Measurements from ENCODE around the gene EMILIN2. TPM values are rescaled to one million over a fixed set of nuclear protein-coding genes. Genes with fewer than 3 reads are reported as not detected.
"Not testable (repeated sequence)": the region's sequence is repeated elsewhere in the genome, so short reads cannot be mapped to it uniquely, and the experiment has no call there.

The EMILIN2 gene
- polyA plus RNA-seq (2011; rRNA removed) (7.0 and 7.6 TPM in 2 replicates), polyA minus RNA-seq (2011; rRNA and poly(A)+ RNA removed) (3.5 and 4.2 TPM in 2 replicates)

- DNase-seq (ENCODE audit: low read depth), result no peak
- POLR2A ChIA-PET, result no interaction called here
- peaks cover 3% of the 10 kb centered on the region; the same call in 1 of the 2 replicates for H3K27me3 ChIP-seq (ENCODE audit: control insufficient read depth, insufficient read depth, low read length)
- TF ChIP-seq CTCF (IDR thresholded peaks at IDR 0.05; ENCODE audit: insufficient read depth, low read depth, low read length), result no peak
- H3K4me3 ChIP-seq (ENCODE audit: low read depth, low read length), result peak within 1 kb of the TSS; percentile 52
- H3K36me3 ChIP-seq (ENCODE audit: control insufficient read depth, insufficient read depth, low read length), result no peaks in the 10 kb centered on the region
- CTCF ChIA-PET, result no interaction called here
Observed at GRCh38 chr18:2846636-2847316, at the start of gene EMILIN2. Gene EMILIN2 (plus strand): TSS chr18:2847006. CDS start chr18:2847189, 183 bp downstream.

DNA sequence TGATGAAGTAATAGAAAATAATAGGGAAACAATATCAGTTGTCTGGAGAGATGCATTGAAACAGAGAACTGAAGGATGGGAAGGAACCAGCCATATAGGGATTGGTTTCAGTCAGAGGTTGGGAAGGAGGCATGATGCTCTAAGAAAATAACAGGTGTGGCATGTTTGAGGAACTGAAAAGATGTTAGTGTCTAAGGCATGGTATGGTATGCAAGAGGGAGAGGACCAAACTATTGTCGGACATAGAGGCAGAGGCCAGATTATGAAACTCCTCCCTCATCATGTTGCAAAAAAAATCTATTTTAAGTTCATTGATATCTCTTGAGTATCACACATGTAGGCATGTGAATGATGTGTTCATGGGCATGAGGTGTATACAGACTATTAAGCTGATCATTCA lies 48.9 kb upstream of the EMILIN2 start:
- Histone ChIP-seq H3K36me3 (ENCODE audit: control insufficient read depth, insufficient read depth, low read length) (peaks cover 2% of the 10 kb centered on the region; the same call in 1 of the 2 replicates), H3K4me3 (ENCODE audit: low read depth, low read length) (no peak overlapping the region), H3K27me3 (ENCODE audit: control insufficient read depth, insufficient read depth, low read length) (no peaks in the 10 kb centered on the region)
- ChIA-PET CTCF (no interaction called here), POLR2A (no interaction called here)
- TF ChIP-seq CTCF (IDR thresholded peaks at IDR 0.05; ENCODE audit: insufficient read depth, low read depth, low read length), result no peak
- no peak for DNase-seq (ENCODE audit: low read depth)

- CTCF ChIA-PET, result no interaction called here
- Histone ChIP-seq H3K4me3 (ENCODE audit: low read depth, low read length) (no peak overlapping the region), H3K36me3 (ENCODE audit: control insufficient read depth, insufficient read depth, low read length) (peaks cover 2% of the 10 kb centered on the region; the same call in 1 of the 2 replicates), H3K27me3 (ENCODE audit: control insufficient read depth, insufficient read depth, low read length) (no peaks in the 10 kb centered on the region)
- POLR2A ChIA-PET, result no interaction called here
- no peak for TF ChIP-seq CTCF (IDR thresholded peaks at IDR 0.05; ENCODE audit: insufficient read depth, low read depth, low read length)
- no peak for DNase-seq (ENCODE audit: low read depth)
Observed at GRCh38 chr18:2799369-2799768, 47.4 kb upstream of the EMILIN2 start.

GRCh38 chr18:2805970-2806943 lies 40.5 kb upstream of the EMILIN2 start:
- Histone ChIP-seq H3K27me3 (ENCODE audit: control insufficient read depth, insufficient read depth, low read length) (no peaks in the 10 kb centered on the region), H3K4me3 (ENCODE audit: low read depth, low read length) (no peak overlapping the region), H3K36me3 (ENCODE audit: control insufficient read depth, insufficient read depth, low read length) (no peaks in the 10 kb centered on the region)
- no peak for TF ChIP-seq CTCF (IDR thresholded peaks at IDR 0.05; ENCODE audit: insufficient read depth, low read depth, low read length)
- DNase-seq (ENCODE audit: low read depth), result no peak
- ChIA-PET POLR2A (no interaction called here), CTCF (interaction anchor here (0.6 kb wide), 1 partner anchor 11 kb away, joined by 3 read pairs; no protein-coding TSS in a partner anchor)

DNA sequence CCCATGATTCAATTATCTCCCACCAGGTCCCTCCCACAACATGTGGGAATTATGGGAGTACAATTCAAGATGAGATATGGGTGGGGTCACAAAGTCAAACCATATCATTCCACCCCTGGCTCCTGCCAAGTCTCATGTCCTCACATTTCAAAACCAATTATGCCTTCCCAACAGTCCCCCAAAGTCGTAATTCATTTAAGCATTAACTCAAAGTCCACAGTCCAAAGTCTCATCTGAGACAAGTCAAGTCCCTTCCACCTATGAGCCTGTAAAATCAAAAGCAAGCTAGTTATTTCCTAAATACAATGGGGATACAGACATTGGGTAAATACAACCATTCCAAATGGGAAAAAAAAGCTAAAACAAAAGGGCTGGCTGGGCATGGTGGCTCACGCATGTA lies 38.2 kb upstream of the EMILIN2 start:
- POLR2A ChIA-PET; H3K4me3 ChIP-seq (ENCODE audit: low read depth, low read length); DNase-seq (ENCODE audit: low read depth); H3K27me3 ChIP-seq (ENCODE audit: control insufficient read depth, insufficient read depth, low read length); H3K36me3 ChIP-seq (ENCODE audit: control insufficient read depth, insufficient read depth, low read length): not testable (repeated sequence)
- CTCF ChIA-PET, result interaction anchor here (1.6 kb wide), 1 partner anchor 18 kb away, joined by 3 read pairs; no protein-coding TSS in a partner anchor

- H3K27me3 ChIP-seq (ENCODE audit: control insufficient read depth, insufficient read depth, low read length); H3K4me3 ChIP-seq (ENCODE audit: low read depth, low read length); H3K36me3 ChIP-seq (ENCODE audit: control insufficient read depth, insufficient read depth, low read length); CTCF ChIA-PET; DNase-seq (ENCODE audit: low read depth): not testable (repeated sequence)
- POLR2A ChIA-PET, result interaction anchor here (0.6 kb wide), 1 partner anchor 100 kb away, joined by 5 read pairs; no protein-coding TSS in a partner anchor
Observed at GRCh38 chr18:2809666-2810183, 37.1 kb upstream of the EMILIN2 start.

Measured in BJ (cell line).